ENCODE measurements around the gene GP9.
"Not testable (repeated sequence)": the region's sequence is repeated elsewhere in the genome, so short reads cannot be mapped to it uniquely, and the experiment has no call there.

DNA sequence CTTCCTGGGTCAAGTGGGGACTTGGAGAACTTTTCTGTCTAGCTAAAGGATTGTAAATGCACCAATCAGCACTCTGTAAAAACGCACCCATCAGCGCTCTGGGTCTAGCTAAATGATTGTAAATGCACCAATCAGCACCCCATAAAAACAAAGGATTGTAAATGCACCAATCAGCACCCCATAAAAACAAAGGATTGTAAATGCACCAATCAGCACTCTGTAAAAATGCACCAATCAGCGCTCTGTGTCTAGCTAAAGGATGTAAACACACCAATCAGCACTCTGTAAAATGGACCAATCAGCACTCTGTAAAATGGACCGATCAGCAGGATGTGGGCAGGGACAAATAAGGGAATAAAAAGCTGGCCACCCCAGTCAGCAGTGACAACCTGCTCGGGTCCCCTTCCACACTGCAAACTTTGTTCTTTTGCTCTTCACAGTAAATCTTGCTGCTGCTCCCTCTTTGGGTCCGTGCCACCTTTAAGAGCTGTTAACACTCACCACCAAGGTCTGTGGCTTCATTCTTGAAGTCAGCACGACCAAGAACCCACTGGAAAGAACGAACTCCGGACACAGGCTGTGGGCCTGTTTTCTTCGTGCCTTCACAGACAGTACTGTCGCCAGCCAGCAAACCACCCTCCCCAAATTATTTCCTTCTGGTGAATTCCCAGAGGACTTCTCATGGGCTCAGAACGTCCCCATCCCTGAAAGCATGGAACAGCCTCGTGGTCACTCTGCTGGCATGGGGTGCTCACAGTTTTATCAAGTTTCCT lies 8.9 kb downstream of the GP9 start:
- TF ChIP-seq, protein P1, sequence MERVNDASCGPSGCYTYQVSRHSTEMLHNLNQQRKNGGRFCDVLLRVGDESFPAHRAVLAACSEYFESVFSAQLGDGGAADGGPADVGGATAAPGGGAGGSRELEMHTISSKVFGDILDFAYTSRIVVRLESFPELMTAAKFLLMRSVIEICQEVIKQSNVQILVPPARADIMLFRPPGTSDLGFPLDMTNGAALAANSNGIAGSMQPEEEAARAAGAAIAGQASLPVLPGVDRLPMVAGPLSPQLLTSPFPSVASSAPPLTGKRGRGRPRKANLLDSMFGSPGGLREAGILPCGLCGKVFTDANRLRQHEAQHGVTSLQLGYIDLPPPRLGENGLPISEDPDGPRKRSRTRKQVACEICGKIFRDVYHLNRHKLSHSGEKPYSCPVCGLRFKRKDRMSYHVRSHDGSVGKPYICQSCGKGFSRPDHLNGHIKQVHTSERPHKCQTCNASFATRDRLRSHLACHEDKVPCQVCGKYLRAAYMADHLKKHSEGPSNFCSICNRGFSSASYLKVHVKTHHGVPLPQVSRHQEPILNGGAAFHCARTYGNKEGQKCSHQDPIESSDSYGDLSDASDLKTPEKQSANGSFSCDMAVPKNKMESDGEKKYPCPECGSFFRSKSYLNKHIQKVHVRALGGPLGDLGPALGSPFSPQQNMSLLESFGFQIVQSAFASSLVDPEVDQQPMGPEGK (CRISPR knock-in tag; IDR thresholded peaks at IDR 0.05; ENCODE audit: borderline replicate concordance) = not testable (repeated sequence)
- TF ChIP-seq GLIS3 (CRISPR knock-in tag; IDR thresholded peaks at IDR 0.05); ZFP3 (CRISPR knock-in tag; IDR thresholded peaks at IDR 0.05); CSDC2 (CRISPR knock-in tag; IDR thresholded peaks at IDR 0.05); TCF4 (CRISPR knock-in tag; IDR thresholded peaks at IDR 0.05; ENCODE audit: borderline replicate concordance); ARNTL (CRISPR knock-in tag; IDR thresholded peaks at IDR 0.05; ENCODE audit: borderline replicate concordance, low read depth); OSR1 (CRISPR knock-in tag; IDR thresholded peaks at IDR 0.05); ZNF565 (CRISPR knock-in tag; conservative IDR thresholded peaks at IDR 0.05; ENCODE audit: low read depth); ESRRG (CRISPR knock-in tag; IDR thresholded peaks at IDR 0.05): not testable (repeated sequence)
- TF ChIP-seq, protein P2, sequence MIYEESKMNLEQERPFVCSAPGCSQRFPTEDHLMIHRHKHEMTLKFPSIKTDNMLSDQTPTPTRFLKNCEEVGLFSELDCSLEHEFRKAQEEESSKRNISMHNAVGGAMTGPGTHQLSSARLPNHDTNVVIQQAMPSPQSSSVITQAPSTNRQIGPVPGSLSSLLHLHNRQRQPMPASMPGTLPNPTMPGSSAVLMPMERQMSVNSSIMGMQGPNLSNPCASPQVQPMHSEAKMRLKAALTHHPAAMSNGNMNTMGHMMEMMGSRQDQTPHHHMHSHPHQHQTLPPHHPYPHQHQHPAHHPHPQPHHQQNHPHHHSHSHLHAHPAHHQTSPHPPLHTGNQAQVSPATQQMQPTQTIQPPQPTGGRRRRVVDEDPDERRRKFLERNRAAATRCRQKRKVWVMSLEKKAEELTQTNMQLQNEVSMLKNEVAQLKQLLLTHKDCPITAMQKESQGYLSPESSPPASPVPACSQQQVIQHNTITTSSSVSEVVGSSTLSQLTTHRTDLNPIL (CRISPR knock-in tag; IDR thresholded peaks at IDR 0.05; ENCODE audit: low read depth) = not testable (repeated sequence)
- TF ChIP-seq, protein P3, sequence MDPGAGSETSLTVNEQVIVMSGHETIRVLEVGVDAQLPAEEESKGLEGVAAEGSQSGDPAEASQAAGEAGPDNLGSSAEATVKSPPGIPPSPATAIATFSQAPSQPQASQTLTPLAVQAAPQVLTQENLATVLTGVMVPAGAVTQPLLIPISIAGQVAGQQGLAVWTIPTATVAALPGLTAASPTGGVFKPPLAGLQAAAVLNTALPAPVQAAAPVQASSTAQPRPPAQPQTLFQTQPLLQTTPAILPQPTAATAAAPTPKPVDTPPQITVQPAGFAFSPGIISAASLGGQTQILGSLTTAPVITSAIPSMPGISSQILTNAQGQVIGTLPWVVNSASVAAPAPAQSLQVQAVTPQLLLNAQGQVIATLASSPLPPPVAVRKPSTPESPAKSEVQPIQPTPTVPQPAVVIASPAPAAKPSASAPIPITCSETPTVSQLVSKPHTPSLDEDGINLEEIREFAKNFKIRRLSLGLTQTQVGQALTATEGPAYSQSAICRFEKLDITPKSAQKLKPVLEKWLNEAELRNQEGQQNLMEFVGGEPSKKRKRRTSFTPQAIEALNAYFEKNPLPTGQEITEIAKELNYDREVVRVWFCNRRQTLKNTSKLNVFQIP (CRISPR knock-in tag; IDR thresholded peaks at IDR 0.05; ENCODE audit: borderline replicate concordance, low read depth) = not testable (repeated sequence)

Measured in SK-N-SH treated with all-trans-retinoic acid at 6 μM for 48 hours (cell line).